Measurements from ENCODE around the gene CHST14. TPM values are rescaled to one million over a fixed set of nuclear protein-coding genes. Genes with fewer than 3 reads are reported as not detected.

Gene CHST14
- total RNA-seq, 1 donor from 2014 or later, result 25.7 TPM

DNA sequence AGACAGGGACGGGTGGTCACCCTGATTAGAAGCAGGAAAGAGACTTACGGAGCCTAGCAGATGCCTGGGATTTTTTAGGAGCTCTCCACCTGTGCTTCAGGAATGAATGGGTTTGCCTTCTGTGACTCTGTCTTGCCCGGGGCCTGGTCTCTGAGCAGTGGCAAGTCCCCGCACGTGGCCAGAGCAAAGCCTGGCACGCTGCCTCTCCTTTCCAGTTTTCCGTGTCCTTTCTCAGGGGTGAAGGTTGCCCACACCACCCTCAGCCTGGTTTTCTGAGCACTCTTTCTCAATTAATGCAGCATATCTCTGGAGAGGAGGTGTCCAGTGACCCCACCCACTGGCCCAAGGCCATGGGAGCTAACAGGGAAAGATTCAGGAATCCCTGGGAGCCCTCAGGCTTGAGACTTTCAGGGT is 14.5 kb upstream of the CHST14 start:
- Histone ChIP-seq H3K79me2 (ENCODE audit: insufficient read depth, low read length) (peaks cover 74% of the 10 kb centered on the region), H3K27ac (ENCODE audit: low read depth, low read length) (no peak overlapping the region), H3K4me1 (ENCODE audit: insufficient read depth, low read length) (peaks cover 12% of the 10 kb centered on the region), H3K4me3 (ENCODE audit: insufficient read depth, low read depth, low read length) (no peak overlapping the region), H3K9me3 (ENCODE audit: insufficient read depth, low read depth, low read length) (no peaks in the 10 kb centered on the region), H3K27me3 (ENCODE audit: insufficient read depth, low read length) (no peaks in the 10 kb centered on the region), H4K20me1 (ENCODE audit: insufficient read depth, low read length) (peaks cover 99% of the 10 kb centered on the region), H3K9ac (ENCODE audit: low read length) (no peak overlapping the region), H2AFZ (ENCODE audit: low read depth, low read length) (no peak overlapping the region), H3K36me3 (ENCODE audit: insufficient read depth, low read length) (no peaks in the 10 kb centered on the region), H3K4me2 (ENCODE audit: low read length) (no peak overlapping the region)
- Mint-ChIP-seq H3K4me3 (ENCODE audit: unreplicated experiment) (no peak overlapping the region), H3K4me1 (ENCODE audit: low read depth, unreplicated experiment) (peaks cover 49% of the 10 kb centered on the region), H3K27me3 (ENCODE audit: low read depth, unreplicated experiment) (no peaks in the 10 kb centered on the region), H3K36me3 (ENCODE audit: low read depth, unreplicated experiment) (peaks cover 2% of the 10 kb centered on the region), H3K9me3 (ENCODE audit: unreplicated experiment) (peaks cover 2% of the 10 kb centered on the region), H3K27ac (ENCODE audit: unreplicated experiment) (peak overlapping the region; percentile 10)
- no peak for FAIRE-seq
- TF ChIP-seq CTCF (IDR thresholded peaks at IDR 0.05; ENCODE audit: insufficient read depth, low read depth, low read length) (no peak), EZH2 (IDR thresholded peaks at IDR 0.05; ENCODE audit: insufficient read depth, low read length) (no peak)
- no peak for DNase-seq (ENCODE audit: low read depth)

- no peak overlapping the region for H3K4me3 Mint-ChIP-seq (ENCODE audit: unreplicated experiment)
- H3K4me1 ChIP-seq (ENCODE audit: insufficient read depth, low read length), result peaks cover 12% of the 10 kb centered on the region
Observed at GRCh38 chr15:40456738-40457137, 14.0 kb upstream of the CHST14 start.

More at GRCh38 chr15:40456738-40457137, 14.0 kb upstream of the CHST14 start:
- Histone ChIP-seq H4K20me1 (ENCODE audit: insufficient read depth, low read length) (peaks cover 99% of the 10 kb centered on the region), H3K27ac (ENCODE audit: low read depth, low read length) (no peak overlapping the region), H3K27me3 (ENCODE audit: insufficient read depth, low read length) (no peaks in the 10 kb centered on the region), H3K4me3 (ENCODE audit: insufficient read depth, low read depth, low read length) (no peak overlapping the region), H2AFZ (ENCODE audit: low read depth, low read length) (no peak overlapping the region), H3K4me2 (ENCODE audit: low read length) (no peak overlapping the region), H3K9ac (ENCODE audit: low read length) (no peak overlapping the region), H3K36me3 (ENCODE audit: insufficient read depth, low read length) (no peaks in the 10 kb centered on the region), H3K79me2 (ENCODE audit: insufficient read depth, low read length) (peaks cover 70% of the 10 kb centered on the region), H3K9me3 (ENCODE audit: insufficient read depth, low read depth, low read length) (no peaks in the 10 kb centered on the region)
- H3K4me1 Mint-ChIP-seq (ENCODE audit: low read depth, unreplicated experiment), result peaks cover 45% of the 10 kb centered on the region
- H3K27ac Mint-ChIP-seq (ENCODE audit: unreplicated experiment), result no peak overlapping the region
- H3K27me3 Mint-ChIP-seq (ENCODE audit: low read depth, unreplicated experiment), result no peaks in the 10 kb centered on the region
- peaks cover 2% of the 10 kb centered on the region for H3K36me3 Mint-ChIP-seq (ENCODE audit: low read depth, unreplicated experiment)
- DNase-seq (ENCODE audit: low read depth) (no peak), FAIRE-seq (no peak)
- TF ChIP-seq CTCF (IDR thresholded peaks at IDR 0.05; ENCODE audit: insufficient read depth, low read depth, low read length), result no peak
- no peak for TF ChIP-seq EZH2 (IDR thresholded peaks at IDR 0.05; ENCODE audit: insufficient read depth, low read length)
- H3K9me3 Mint-ChIP-seq (ENCODE audit: unreplicated experiment), result peaks cover 2% of the 10 kb centered on the region
